HG02885 (cell line): ENCODE measurements around the gene LPP.

Source experiments
- ATAC-seq: cut with Tn5 transposase; IDR thresholded peaks from one replicate; pipeline ENCODE4 v1.9.1; 2021; ENCODE audit warnings: mild to moderate bottlenecking; ENCODE audit not compliant: unreplicated experiment, poor library complexity

The LPP gene

DNA sequence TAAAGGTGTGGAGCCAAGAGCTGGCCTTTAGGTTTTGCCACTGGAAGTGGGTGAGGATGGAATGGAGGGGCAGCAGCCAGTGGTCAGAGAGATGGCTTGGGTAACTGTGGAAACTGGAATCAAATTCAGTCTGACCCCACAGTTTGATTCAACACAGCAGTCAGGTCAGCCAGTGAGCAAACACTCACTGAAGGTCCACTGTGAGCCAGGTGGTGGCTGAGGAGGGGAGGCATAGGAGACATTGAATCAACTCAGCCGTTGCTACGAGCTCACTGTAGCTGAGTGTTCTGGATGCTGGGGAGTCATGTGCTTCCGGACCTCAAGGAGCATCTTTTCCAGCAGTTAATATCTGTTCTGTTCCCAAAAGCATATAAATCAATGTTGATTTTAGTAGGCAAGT, 37.5 kb downstream of the LPP start:
- no peak for ATAC-seq

DNA sequence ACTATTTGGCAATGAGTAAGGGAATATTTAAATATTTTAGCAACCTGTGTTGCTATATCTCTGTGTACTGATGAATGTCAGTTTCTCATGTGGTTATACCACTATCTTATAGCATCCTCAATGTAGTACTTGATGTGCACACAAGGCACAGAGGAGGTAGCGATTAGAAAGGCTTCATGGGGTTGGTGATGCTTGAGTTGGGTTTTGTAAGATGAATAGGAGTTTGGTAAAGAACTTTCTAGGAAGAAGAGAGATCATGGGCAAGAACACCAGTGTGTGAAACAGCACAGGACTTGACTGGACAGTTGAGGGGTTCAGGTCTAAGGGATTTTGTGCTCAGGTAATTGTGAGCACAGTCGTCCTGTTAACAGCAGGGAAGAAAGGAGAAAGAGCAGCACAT, 38.1 kb downstream of the LPP start:
- no peak for ATAC-seq

DNA sequence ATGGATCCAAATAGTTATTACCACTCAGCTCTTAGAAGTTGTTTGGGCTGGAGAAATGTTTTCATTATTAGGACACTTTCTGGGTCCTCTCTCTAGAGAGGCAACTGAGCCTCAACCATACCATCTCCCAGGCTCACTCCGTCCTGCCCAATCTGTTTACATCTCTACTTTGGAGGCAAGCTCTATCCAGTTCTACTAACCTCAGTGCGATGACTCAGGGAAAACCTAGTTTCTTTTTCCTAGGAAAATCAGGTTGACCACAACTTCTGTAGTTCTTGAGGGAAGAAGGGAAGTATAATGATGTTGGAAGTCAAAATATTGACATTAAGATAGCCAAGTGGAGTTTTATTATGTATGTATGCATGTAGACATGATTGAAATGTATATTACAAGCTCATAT, 40.4 kb downstream of the LPP start:
- ATAC-seq, result no peak

DNA sequence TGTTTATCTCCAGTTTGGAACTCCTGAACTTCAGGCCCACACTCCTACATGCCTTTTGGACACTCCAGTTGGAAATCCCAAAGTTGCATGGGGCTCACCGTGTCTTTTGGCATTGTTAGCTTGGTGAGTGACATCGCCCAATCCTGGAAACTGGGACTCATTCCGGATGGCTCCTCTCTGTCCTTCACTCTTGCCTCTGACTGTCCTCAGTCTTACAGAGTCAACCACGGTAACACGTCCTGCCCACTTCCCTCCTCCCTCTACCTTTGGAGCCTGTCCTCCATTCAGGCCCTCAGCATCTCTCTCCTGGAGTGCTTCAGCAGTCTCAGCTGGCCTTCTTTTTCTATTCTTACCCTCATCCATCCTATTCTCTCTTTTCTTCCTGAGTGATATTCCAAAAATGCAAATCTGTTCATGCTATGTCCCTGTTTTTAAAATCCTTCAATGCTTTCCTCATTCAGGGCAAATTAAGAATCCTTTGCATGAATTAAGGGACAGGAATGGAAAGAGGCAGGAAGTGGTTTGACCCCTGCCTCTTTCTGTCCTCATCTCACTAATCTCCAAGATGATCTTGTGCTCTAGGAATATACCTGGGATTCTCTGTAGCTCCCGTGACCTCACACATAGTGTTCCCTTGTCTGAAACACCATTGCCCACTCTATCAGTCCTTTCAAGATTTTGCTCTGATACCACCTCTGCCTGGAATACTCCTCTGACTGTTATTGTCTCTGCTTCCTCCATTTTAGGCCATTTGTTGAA, 42.5 kb downstream of the LPP start:
- ATAC-seq, result no peak

DNA sequence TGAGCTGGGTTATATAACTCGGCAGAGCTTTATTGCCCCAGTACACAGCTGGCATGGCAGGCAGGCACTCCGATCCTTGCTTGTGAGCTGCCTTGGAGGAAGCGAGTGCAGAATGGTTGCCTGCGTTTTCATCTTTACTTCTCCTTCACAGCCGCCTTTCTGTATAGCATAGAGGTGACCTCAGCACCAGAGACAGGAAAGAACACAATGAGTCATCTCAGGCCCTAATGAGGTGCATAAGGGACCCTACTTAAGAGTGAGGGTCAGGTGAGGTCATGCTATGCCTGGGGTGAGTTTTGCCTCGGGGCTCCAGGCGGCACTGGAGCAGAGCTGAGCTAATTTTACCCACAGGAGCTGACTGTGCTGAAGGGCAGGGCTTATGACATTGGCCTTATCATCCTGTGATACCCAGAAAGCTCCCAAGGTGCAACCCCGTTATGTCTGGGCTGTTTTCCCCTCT, 43.5 kb downstream of the LPP start:
- ATAC-seq, result peak; percentile 53

DNA sequence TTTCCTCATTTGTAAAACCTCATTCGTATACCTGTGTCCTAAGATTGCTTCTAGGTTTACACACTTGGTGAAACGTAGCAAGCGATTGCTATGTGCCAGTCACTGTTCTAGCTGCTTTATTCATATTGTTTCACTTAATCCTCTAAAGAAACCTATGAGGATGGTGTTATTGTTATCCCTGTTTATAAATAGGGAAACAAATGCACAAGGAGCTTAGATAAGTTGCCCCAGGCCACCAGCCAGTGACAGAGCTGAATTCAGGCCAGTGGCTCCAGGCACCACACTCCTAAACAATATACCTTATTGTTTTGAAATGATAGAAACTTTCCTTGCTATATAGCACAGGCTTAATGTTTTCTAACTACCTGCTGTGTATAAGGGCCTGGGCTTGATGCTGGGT, 44.0 kb downstream of the LPP start:
- ATAC-seq, result no peak

DNA sequence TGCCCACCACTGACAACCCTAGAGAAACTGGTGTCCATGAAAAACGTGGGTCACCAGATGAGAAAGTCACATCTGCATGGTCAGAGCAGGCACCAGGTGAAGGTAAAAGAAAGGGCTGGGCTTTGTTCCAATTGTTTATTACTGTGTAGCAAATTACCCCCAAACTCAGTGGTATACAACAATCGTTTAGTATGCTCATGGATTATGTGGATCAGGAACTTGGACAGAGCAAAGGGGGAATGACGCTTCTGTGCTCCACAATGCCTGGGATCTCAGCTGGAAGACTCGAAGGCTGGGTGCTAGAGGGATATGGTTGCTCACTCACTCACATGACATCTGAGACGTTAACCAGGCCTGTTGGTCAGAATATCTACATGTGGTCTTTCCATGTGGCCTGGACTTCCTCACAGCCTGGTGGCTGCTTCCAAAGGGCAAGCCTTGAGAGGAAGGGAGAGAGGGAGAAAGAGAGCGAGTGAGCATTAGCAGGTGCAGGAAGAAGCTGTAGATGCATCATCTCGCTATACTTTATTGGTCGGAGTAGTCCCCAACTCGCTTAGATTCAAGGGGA, 44.9 kb downstream of the LPP start:
- no peak for ATAC-seq

DNA sequence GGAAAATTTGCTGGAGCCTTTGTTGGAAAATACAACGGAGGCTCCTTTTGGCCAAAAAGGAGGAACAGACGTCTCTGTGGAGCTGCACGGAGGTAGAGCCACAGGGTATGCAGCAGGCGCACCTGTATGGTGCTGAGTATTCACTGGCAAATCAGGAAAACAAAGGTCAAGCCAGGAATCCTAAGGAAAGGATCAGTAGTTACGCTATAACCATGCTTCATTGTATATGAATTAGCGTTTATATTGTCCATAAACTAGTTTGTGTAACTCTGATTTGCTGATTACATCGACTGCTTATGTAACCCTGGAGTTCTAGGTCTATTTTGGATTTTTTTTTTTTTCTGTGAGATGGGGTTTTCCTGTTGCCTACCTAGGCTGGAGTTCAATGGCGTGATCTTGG, 45.4 kb downstream of the LPP start:
- ATAC-seq, result no peak

DNA sequence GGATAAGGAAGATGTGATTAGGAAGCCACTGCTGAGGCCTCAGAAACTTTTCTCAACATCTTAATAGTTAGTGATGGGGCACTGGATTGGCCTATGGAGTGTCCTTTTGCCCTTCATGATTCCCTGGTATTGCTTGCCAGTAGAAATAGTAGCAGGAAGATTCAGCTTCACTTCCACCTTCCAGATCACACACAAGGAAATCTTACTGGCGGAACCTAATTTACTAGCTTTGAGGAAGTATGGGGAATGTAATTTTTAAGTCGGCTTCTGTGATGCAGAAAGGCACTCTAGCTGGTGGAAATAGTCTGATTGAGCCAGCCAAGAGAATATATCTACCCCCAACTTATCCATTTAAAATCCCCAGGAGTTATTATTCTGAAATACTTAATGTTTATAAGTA, 46.5 kb downstream of the LPP start:
- ATAC-seq, result no peak

DNA sequence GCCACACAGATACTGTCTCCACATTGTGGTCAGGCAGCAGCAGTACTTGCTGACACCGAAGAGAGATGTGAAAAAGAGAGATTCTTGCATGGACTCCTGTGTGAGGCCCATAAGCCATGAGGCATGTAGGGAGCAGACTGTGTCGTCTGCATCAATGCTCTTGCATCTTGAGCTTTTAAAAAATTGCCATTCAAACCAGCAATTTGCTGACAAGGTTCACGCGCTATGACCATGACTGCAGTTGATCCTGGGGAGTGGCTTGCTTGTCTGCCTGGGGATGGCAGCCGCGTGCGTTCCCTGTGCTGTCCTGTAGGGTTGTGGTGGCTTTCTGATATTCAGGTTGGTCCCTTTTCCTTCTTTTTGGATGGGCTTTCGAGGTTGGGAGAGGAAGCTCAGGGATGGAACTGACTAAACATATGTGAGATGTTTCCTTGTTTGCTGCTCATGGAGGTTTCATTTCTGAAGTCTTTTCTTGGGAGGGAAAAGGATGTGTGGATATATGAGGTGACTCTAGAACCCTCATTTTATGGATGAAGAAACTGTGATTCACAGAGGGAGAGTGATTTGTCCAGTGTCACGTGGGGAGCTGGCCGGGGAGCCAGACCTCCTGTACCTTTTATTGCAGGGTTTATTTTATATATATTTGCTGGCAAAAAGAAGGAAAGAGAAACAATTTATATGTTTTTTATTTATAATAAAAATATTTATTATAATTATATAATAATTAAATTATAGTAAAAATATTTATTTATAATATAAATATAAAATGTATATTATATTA, 48.6 kb downstream of the LPP start:
- no peak for ATAC-seq

DNA sequence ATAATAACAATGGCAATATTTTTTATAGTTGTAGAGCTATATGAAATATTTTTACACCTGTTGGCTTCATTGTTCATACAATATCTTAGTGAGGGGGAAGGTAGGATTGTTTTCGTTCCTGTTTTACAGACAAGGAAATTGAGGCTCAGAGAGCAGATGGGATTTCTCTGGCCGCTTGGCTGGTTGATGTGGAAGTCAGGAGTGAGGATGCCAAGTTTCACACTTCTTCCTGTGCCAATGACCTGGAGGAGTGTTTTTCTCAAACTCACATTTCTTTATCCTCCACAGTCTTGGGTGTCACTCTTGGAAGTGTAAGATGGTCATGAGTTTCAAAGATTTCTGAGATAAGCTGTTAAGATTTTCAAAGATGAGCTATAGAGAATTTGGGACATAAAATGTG, 50.6 kb downstream of the LPP start:
- ATAC-seq, result no peak

DNA sequence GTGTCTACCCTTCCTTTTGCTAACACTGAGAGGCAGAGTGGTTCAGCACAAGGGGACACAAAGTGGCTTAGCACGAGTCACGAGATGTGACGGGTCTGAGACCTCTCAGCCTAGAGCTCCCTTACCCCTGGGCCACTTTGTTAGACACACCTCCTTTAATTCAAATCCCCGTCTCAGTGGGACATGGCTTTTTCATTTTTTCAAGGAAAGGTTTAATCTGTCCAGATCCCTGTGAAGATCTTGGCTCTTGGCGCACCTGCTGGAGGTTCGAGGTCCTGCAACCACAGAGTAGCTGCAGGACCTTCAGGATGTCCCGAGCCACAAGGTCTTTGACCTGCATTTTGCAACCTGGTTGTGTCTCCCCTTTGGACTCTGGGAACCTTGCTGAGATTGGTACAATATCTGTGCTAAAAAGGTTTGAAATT, 52.0 kb downstream of the LPP start:
- ATAC-seq, result no peak

DNA sequence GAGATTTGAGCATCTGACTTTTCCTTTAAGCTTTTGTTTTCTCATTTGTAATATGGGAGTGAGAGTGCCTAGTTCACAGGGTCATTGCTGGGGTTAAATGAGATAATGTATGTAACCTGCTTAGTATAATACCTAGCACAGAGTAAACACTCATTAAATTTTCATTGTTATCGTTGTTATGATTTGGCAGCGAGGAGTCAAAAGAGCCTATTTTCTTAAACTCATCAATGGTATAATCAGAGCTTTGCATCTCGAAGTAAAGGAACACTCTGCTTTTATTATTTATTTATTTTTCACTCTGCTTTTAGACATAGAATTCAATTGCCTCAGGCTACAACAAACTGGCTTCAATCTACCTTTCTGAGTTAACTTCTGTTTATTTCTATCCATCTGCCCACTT, 52.8 kb downstream of the LPP start:
- ATAC-seq, result no peak

DNA sequence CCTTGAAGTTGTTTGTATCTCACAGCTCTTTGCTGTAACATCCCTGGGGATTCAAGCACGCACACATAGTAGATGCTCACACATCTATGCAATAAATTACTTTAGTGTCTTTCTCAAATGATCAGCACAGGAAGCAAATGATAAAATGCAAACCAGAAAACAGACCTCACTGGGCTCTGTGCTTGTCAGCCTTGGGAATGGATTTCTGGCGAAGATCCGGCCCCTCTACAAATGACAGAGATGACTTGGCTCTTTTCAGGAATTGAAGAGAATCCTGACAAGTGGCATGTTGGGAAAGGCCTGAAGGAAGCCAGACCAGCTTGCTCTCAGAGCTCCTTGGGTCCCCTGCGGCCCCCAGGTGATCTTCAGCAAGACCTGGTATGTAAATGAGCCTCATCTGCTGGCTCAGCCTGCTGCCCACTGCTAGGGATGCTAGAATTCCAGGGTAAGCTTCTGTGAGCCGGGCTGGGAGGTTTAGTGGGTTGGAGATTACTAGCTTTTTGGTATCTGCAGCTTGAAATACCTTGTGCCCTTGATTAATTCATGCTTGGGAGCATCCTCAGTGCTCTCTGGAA, 54.1 kb downstream of the LPP start:
- no peak for ATAC-seq

DNA sequence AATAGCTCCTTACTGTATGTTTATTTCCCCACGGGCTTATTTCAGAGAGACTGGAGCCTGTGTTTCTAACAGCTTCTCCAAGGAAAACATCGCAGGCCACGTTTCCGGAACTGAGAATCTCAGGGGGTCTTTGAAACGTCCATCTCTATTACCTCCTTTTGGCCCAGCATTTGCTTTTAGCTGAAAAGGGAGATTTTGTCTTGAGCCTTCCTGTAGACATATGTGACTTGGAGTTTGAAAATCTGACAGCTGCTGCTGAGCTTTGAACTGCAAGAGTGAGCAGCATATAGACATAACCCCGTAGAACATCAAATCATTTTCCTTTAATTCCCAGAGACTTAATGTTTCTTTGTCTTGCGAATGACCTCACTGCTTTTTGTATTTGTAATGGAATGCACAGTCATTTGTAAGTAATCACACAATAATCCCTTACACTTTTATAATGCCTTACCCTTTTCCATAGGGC, 54.6 kb downstream of the LPP start:
- ATAC-seq, result no peak

DNA sequence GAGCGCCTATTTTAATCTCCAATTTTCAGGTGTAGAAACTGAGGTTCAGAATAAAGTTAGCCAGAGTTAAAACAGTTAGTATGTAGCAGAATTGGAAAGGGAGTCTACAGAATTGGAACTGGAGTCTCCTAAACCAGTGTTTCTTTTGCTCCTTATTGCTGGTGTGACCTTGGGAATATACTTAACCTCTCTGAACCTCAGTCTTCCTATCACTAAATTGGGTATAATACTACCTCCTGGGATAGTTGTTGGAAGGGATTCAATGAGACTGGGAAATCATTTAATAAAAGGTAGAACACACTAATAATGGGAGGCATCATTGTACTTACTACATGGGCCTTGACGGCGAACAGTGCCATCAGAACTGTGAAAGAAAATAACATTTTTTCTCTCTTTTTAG, 55.1 kb downstream of the LPP start:
- ATAC-seq, result no peak

DNA sequence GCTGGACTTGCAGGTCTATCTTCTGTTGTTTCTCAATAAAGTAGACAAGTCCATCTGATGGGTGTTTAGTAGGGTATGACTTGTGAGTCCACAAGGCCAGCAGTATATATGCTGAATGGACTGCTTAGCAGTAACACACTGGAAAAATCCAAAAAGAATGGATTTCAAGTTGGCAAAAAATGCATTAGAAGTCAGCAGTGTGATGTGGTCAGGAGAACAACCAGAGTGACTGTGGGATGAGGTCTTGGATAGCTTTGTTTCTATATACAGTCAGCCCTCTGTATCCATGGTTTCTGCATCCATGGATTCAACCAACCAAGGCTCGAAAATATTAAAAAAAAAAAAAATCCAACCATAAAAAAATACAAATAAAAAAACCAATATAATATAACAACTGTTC, 55.8 kb downstream of the LPP start:
- ATAC-seq, result no peak

DNA sequence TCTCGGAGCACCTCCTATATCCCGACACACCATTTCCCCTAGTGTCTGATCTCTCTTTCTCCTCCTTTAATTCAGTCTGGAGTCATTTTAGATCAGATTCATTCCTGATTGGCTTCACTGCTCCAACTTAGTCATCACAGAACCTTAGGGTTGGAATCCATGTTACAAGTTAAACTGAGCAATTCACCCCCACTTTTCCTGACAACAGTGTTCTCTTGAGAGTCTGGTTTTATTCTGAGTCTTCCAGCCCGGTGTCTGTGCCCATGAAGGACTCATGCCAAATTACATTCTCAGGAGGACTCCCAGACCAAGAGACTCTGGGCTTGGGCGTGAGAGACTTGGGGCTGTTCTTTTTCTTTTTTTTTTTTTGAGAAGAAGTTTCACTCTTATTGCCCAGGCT, 57.5 kb downstream of the LPP start:
- ATAC-seq, result no peak

DNA sequence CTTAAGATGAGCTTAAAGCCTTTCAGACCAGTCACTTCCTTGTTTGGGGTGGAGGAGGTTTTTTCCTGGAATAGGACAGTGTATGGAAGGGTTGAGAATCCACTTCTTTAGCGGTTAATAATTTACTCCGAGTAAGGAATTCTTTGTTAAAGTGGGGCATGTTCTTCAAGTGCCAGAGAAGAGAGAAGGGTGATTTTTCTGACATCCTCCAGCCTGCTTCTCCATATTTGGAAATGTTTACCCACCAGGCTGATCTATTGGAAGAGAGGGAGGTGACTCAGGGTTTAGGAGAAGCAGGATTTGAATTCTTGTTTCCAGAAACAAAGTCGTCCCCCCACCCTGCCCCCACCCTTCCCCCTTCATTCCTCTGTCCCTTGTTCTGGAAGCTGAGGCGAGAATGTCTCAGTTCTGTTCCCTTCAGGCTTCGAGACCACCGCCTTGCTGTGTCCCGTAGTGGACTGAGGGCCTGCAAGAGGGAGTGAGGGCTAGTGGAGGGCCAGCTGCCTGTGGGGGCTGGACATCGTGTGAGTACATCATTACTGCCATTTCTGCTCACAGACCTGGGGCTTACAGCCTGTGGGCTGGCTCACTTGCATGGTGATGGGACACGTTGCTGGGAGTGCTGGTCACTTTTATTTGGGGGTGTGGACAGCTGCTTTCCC, 58.5 kb downstream of the LPP start:
- ATAC-seq, result no peak

DNA sequence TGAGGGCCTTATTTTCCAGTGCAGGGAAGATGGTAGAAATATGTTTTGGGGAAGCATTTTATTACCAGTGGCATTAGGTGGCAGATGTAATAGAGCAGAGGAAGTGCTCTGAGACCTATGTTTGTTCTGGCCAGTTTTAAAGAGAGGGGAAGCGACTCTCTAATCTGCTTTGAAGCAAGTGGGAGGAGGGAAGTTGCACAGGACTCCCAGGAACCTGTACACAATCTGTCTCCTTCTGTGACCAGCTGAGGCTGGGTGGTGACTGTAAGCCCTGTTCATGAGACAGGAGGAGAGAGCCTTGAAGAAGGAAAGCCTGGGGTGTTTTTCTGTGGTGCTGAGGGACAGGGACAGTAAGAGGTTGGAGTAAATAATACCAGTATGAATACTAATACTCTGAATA, 60.5 kb downstream of the LPP start:
- no peak for ATAC-seq

DNA sequence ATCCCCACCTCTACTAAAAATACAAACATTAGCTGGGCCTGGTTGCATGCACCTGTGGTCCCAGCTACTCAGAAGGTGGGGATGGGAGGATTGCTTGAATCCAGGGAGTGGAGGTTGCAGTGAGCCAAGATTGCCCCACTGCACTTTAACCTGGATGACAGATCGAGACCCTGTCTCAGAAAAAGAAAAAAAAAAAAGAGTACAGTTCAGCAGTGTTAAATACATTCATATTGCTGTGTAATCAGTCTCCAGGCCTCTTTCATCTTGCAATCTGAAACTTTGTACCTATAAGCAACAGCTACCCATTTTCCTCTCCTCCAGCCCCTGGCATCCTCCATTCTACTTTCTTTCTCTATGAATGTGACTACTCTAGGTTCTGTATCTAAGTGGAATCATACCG, 61.2 kb downstream of the LPP start:
- ATAC-seq, result no peak
